ENCODE results near the gene ETFDH.

DNA sequence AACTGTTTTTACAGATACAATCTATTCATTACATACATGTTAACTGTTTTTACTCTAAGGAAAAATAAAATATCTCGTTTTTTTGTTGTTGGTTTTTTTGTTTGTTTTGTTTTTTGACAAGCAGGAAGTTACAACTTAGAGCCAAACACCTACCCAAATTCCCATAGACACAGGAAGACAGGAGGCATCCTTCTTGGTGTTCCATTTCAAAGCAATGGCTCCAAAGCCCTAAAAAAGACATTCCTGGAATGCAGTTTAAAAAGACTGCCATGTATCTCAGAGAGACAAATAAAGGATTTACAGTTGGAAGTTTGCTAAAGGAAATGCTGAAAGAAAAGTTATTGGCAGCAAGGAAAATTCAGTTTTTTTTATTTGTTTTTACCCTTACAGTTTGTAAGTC lies 16.7 kb downstream of the ETFDH start:
- TF ChIP-seq, protein P1, sequence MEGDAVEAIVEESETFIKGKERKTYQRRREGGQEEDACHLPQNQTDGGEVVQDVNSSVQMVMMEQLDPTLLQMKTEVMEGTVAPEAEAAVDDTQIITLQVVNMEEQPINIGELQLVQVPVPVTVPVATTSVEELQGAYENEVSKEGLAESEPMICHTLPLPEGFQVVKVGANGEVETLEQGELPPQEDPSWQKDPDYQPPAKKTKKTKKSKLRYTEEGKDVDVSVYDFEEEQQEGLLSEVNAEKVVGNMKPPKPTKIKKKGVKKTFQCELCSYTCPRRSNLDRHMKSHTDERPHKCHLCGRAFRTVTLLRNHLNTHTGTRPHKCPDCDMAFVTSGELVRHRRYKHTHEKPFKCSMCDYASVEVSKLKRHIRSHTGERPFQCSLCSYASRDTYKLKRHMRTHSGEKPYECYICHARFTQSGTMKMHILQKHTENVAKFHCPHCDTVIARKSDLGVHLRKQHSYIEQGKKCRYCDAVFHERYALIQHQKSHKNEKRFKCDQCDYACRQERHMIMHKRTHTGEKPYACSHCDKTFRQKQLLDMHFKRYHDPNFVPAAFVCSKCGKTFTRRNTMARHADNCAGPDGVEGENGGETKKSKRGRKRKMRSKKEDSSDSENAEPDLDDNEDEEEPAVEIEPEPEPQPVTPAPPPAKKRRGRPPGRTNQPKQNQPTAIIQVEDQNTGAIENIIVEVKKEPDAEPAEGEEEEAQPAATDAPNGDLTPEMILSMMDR (conservative IDR thresholded peaks at IDR 0.05; ENCODE audit: low read length) = no peak
- no peak for TF ChIP-seq EZH2phosphoT487 (IDR thresholded peaks at IDR 0.05; ENCODE audit: borderline replicate concordance)

Measured in Loucy (cell line).